BLaER1 treated with 17β-estradiol and CSF1 and Interleukin-3, amounts not matched to agents 10 nM and 100 nM (cell line): ENCODE measurements around the gene KATNBL1.
"Not testable (repeated sequence)": the region's sequence is repeated elsewhere in the genome, so short reads cannot be mapped to it uniquely, and the experiment has no call there.

Experiments
- H3K27ac ChIP-seq, 11 experiments: shearing (Covaris generic); formaldehyde crosslinking; 2 replicates each; pipeline ENCODE4 v1.8.1; 2022
- H3K27me3 ChIP-seq, 11 experiments: shearing (Covaris generic); formaldehyde crosslinking; 2 replicates each; pipeline ENCODE4 v1.8.1; 2022
- H3K36me3 ChIP-seq, 11 experiments: shearing (Covaris generic); formaldehyde crosslinking; 2 replicates each; pipeline ENCODE4 v1.8.1; 2022
- H3K4me1 ChIP-seq, 10 experiments: shearing (Covaris generic); formaldehyde crosslinking; 2 replicates each; pipeline ENCODE4 v1.8.1; 2022
- H3K4me2 ChIP-seq, 11 experiments: shearing (Covaris generic); formaldehyde crosslinking; 2 replicates each; pipeline ENCODE4 v1.8.1; 2022
- H3K4me3 ChIP-seq, 10 experiments: shearing (Covaris generic); formaldehyde crosslinking; 2 replicates each; pipeline ENCODE4 v1.8.1; 2022
- H3K9ac ChIP-seq, 11 experiments: shearing (Covaris generic); formaldehyde crosslinking; 2 replicates each; pipeline ENCODE4 v1.8.1; 2022
- H3K9me3 ChIP-seq, 11 experiments: shearing (Covaris generic); formaldehyde crosslinking; replicated peaks in 1 of 11; 2 replicates each; pipeline ENCODE4 v1.8.1; 2022
- H4K20me1 ChIP-seq, 11 experiments: shearing (Covaris generic); formaldehyde crosslinking; 2 replicates each; pipeline ENCODE4 v1.8.1; 2022
- Cebpa-rat ChIP-seq, 11 experiments: shearing (Covaris generic); IDR thresholded peaks; 2 replicates each; pipeline ENCODE4 v1.8.1; 2022

The KATNBL1 gene

GRCh38 chr15:34133511-34133910 lies 76.4 kb downstream of the KATNBL1 start:
- no peaks in the 10 kb centered on the region for H3K4me1 ChIP-seq
- H3K9ac ChIP-seq = no peak overlapping the region
- no peak for TF ChIP-seq Cebpa-rat (IDR thresholded peaks at IDR 0.05)
- no peak overlapping the region for H3K4me2 ChIP-seq
- no peaks in the 10 kb centered on the region for H3K27me3 ChIP-seq
- H4K20me1 ChIP-seq = no peaks in the 10 kb centered on the region
- H3K27ac ChIP-seq = no peak overlapping the region
- no peaks in the 10 kb centered on the region for H3K9me3 ChIP-seq
- peaks cover 7 to 36% (median 15%) of the 10 kb centered on the region in 11 experiments; a peak in 20 of 22 replicates for H3K36me3 ChIP-seq
- H3K4me3 ChIP-seq = no peak overlapping the region

- Histone ChIP-seq H3K36me3 (peaks cover 3 to 30% (median 10%) of the 10 kb centered on the region in 11 experiments; a peak in 16 of 22 replicates), H3K9ac (no peak overlapping the region), H3K4me2 (no peak overlapping the region), H3K4me1 (no peaks in the 10 kb centered on the region), H3K27me3 (no peaks in the 10 kb centered on the region), H3K9me3 (no peaks in the 10 kb centered on the region), H4K20me1 (no peaks in the 10 kb centered on the region), H3K27ac (no peak overlapping the region), H3K4me3 (no peak overlapping the region)
- TF ChIP-seq Cebpa-rat (IDR thresholded peaks at IDR 0.05) = no peak
Measured at GRCh38 chr15:34132881-34133280, 77.0 kb downstream of the KATNBL1 start.

- Histone ChIP-seq H3K4me1 (no peaks in the 10 kb centered on the region), H3K4me2 (no peak overlapping the region), H3K9me3 (no peaks in the 10 kb centered on the region), H3K4me3 (no peak overlapping the region), H4K20me1 (no peaks in the 10 kb centered on the region), H3K27me3 (no peaks in the 10 kb centered on the region), H3K9ac (no peak overlapping the region), H3K36me3 (peaks cover 0 to 8% (median 0%) of the 10 kb centered on the region in 11 experiments; a peak in 3 of 22 replicates), H3K27ac (no peak overlapping the region)
- no peak for TF ChIP-seq Cebpa-rat (IDR thresholded peaks at IDR 0.05)
Measured at GRCh38 chr15:34128898-34129297, 81.0 kb downstream of the KATNBL1 start.

GRCh38 chr15:34126522-34126921 lies 83.4 kb downstream of the KATNBL1 start:
- Histone ChIP-seq H3K9ac (no peak overlapping the region), H3K9me3 (no peaks in the 10 kb centered on the region), H4K20me1 (no peaks in the 10 kb centered on the region), H3K27ac (no peak overlapping the region), H3K4me1 (no peaks in the 10 kb centered on the region), H3K27me3 (no peaks in the 10 kb centered on the region), H3K4me2 (no peak overlapping the region), H3K4me3 (no peak overlapping the region), H3K36me3 (no peaks in the 10 kb centered on the region)
- TF ChIP-seq Cebpa-rat (IDR thresholded peaks at IDR 0.05) = no peak

- H4K20me1 ChIP-seq = no peaks in the 10 kb centered on the region
Measured at GRCh38 chr15:34125945-34126344, 84.0 kb downstream of the KATNBL1 start.

GRCh38 chr15:34124651-34125050 lies 85.2 kb downstream of the KATNBL1 start:
- no peaks in the 10 kb centered on the region for H4K20me1 ChIP-seq
- no peak for TF ChIP-seq Cebpa-rat (IDR thresholded peaks at IDR 0.05)
- H3K4me2 ChIP-seq = no peak overlapping the region
- H3K27ac ChIP-seq = no peak overlapping the region
- no peaks in the 10 kb centered on the region for H3K27me3 ChIP-seq
- H3K9ac ChIP-seq = no peak overlapping the region
- 0 out of 20 replicates have a peak, but pooled peaks cover 0 to 3% (median 0%) of the 10 kb centered on the region in 10 experiments for H3K4me1 ChIP-seq
- H3K9me3 ChIP-seq = no peaks in the 10 kb centered on the region
- H3K36me3 ChIP-seq = no peaks in the 10 kb centered on the region
- no peak overlapping the region for H3K4me3 ChIP-seq

More at GRCh38 chr15:34125945-34126344, 84.0 kb downstream of the KATNBL1 start:
- H3K27me3 ChIP-seq = no peaks in the 10 kb centered on the region
- no peak overlapping the region for H3K9ac ChIP-seq
- no peak for TF ChIP-seq Cebpa-rat (IDR thresholded peaks at IDR 0.05)
- H3K4me1 ChIP-seq = 0 out of 20 replicates have a peak, but pooled peaks cover 0 to 1% (median 0%) of the 10 kb centered on the region in 10 experiments
- H3K9me3 ChIP-seq = no peaks in the 10 kb centered on the region
- no peak overlapping the region for H3K4me2 ChIP-seq
- no peak overlapping the region for H3K27ac ChIP-seq
- H3K36me3 ChIP-seq = no peaks in the 10 kb centered on the region
- no peak overlapping the region for H3K4me3 ChIP-seq

GRCh38 chr15:34122771-34123183 lies 87.1 kb downstream of the KATNBL1 start:
- H3K27ac ChIP-seq = no peak overlapping the region
- no peak overlapping the region for H3K4me2 ChIP-seq
- no peaks in the 10 kb centered on the region for H3K9me3 ChIP-seq
- no peaks in the 10 kb centered on the region for H4K20me1 ChIP-seq
- no peak overlapping the region for H3K4me3 ChIP-seq
- TF ChIP-seq Cebpa-rat (IDR thresholded peaks at IDR 0.05) = no peak
- H3K27me3 ChIP-seq = no peaks in the 10 kb centered on the region
- no peak overlapping the region for H3K9ac ChIP-seq
- H3K36me3 ChIP-seq = no peaks in the 10 kb centered on the region
- H3K4me1 ChIP-seq = 0 out of 20 replicates have a peak, but pooled peaks cover 0 to 3% (median 0%) of the 10 kb centered on the region in 10 experiments

- not testable (repeated sequence) for H3K4me3 ChIP-seq, H3K9ac ChIP-seq, H3K4me2 ChIP-seq, H3K36me3 ChIP-seq, H3K27me3 ChIP-seq, H4K20me1 ChIP-seq, H3K4me1 ChIP-seq, H3K9me3 ChIP-seq, H3K27ac ChIP-seq
Measured at GRCh38 chr15:34121786-34122185, 88.1 kb downstream of the KATNBL1 start.

- not testable (repeated sequence) for H3K36me3 ChIP-seq, H3K27me3 ChIP-seq, H3K4me1 ChIP-seq, H3K9me3 ChIP-seq, H4K20me1 ChIP-seq, H3K4me3 ChIP-seq, H3K4me2 ChIP-seq, H3K27ac ChIP-seq, H3K9ac ChIP-seq
Measured at GRCh38 chr15:34120420-34120819, 89.5 kb downstream of the KATNBL1 start.

GRCh38 chr15:34119291-34119690 lies 90.6 kb downstream of the KATNBL1 start:
- 0 out of 20 replicates have a peak, but pooled peaks cover 0 to 3% (median 0%) of the 10 kb centered on the region in 10 experiments for H3K4me1 ChIP-seq
- no peak overlapping the region for H3K9ac ChIP-seq
- H3K27ac ChIP-seq = no peak overlapping the region
- TF ChIP-seq Cebpa-rat (IDR thresholded peaks at IDR 0.05) = no peak
- no peaks in the 10 kb centered on the region for H3K27me3 ChIP-seq
- H4K20me1 ChIP-seq = no peaks in the 10 kb centered on the region
- no peak overlapping the region for H3K4me3 ChIP-seq
- H3K4me2 ChIP-seq = no peak overlapping the region
- no peaks in the 10 kb centered on the region for H3K36me3 ChIP-seq
- H3K9me3 ChIP-seq = peaks cover 0 to 6% (median 0%) of the 10 kb centered on the region in 11 experiments; a peak in 4 of 22 replicates
